Activated CD4-positive, alpha-beta T cell treated with anti-CD3 and anti-CD28 coated beads, Interleukin-2, Interleukin-6, amounts not matched to agents 100 ng/mL and 50 ng/mL, durations not matched to agents 16 hours and 8 hours (primary cell): ENCODE results near the gene SCGB2A2.

Experiments
- DNase-seq: peaks from one replicate; pipeline ENCODE4 v3.0.0-alpha.2; 2020

SCGB2A2 gene

GRCh38 chr11:62269654-62270278 is at the start of gene SCGB2A2:
Gene SCGB2A2, plus strand, starts transcription at chr11:62270158. Its CDS starts 59 bp downstream, at chr11:62270217.
- no peak for DNase-seq

- no peak for DNase-seq
These were observed 48.5 kb upstream of the SCGB2A2 start for GRCh38 chr11:62221498-62221897.

- no peak for DNase-seq
These were observed 46.9 kb upstream of the SCGB2A2 start for GRCh38 chr11:62223095-62223494.

- peak; percentile 20 for DNase-seq
These were observed 36.2 kb upstream of the SCGB2A2 start for GRCh38 chr11:62233730-62234129.

- no peak for DNase-seq
These were observed 33.8 kb upstream of the SCGB2A2 start for GRCh38 chr11:62236187-62236586.

GRCh38 chr11:62237499-62237898 is 32.5 kb upstream of the SCGB2A2 start:
- no peak for DNase-seq

GRCh38 chr11:62238151-62238550 is 31.8 kb upstream of the SCGB2A2 start:
- DNase-seq, result no peak

GRCh38 chr11:62241095-62241494 is 28.9 kb upstream of the SCGB2A2 start:
- DNase-seq, result no peak

GRCh38 chr11:62242021-62242420 is 27.9 kb upstream of the SCGB2A2 start, which contains the start of gene SCGB1D2:
Gene SCGB1D2, plus strand, starts transcription at chr11:62242239. Its CDS starts 69 bp downstream, at chr11:62242308.
- DNase-seq, result no peak

GRCh38 chr11:62245271-62245753 is 24.6 kb upstream of the SCGB2A2 start:
- peak; percentile 19 for DNase-seq

GRCh38 chr11:62251698-62252097 is 18.3 kb upstream of the SCGB2A2 start:
- no peak for DNase-seq

GRCh38 chr11:62253999-62254542 is 15.9 kb upstream of the SCGB2A2 start:
- no peak for DNase-seq

GRCh38 chr11:62256281-62256680 is 13.7 kb upstream of the SCGB2A2 start:
- no peak for DNase-seq

- no peak for DNase-seq
These were observed 9.6 kb upstream of the SCGB2A2 start for GRCh38 chr11:62260261-62260953.

- no peak for DNase-seq
These were observed 6.0 kb upstream of the SCGB2A2 start for GRCh38 chr11:62264004-62264403.

GRCh38 chr11:62266558-62266957 is 3.4 kb upstream of the SCGB2A2 start:
- DNase-seq, result peak; percentile 36

GRCh38 chr11:62267050-62267449 is 2.9 kb upstream of the SCGB2A2 start:
- DNase-seq, result no peak

GRCh38 chr11:62267576-62267975 is 2.4 kb upstream of the SCGB2A2 start:
- DNase-seq, result peak; percentile 15

- DNase-seq, result no peak
These were observed 3.3 kb downstream of the SCGB2A2 start for GRCh38 chr11:62273284-62273683.

GRCh38 chr11:62273789-62274275 is 3.9 kb downstream of the SCGB2A2 start:
- DNase-seq, result no peak

- DNase-seq, result no peak
These were observed 10.5 kb downstream of the SCGB2A2 start for GRCh38 chr11:62280452-62280851.

- peak; percentile 7 for DNase-seq
These were observed 25.5 kb downstream of the SCGB2A2 start for GRCh38 chr11:62295504-62295903.

- DNase-seq, result no peak
These were observed 29.0 kb downstream of the SCGB2A2 start, which contains the start of gene SCGB1D4 for GRCh38 chr11:62298975-62299374. Gene SCGB1D4, minus strand, starts transcription at chr11:62299075. Its CDS starts 65 bp downstream, at chr11:62299010.

GRCh38 chr11:62306227-62306626 is 36.3 kb downstream of the SCGB2A2 start:
- no peak for DNase-seq
